NCI-H2196 treated with DMSO at 0.1 percent for 48 hours (cell line): ENCODE measurements around the gene UCN2.

Experiments used
- DNase-seq: peaks from one replicate; lab custom pipeline; 2025; ENCODE audit not compliant: unreplicated experiment; lab: John Stamatoyannopoulos, UW

The UCN2 gene

GRCh38 chr3:48591886-48592518, 28.4 kb upstream of the UCN2 start:
- no peak for DNase-seq

GRCh38 chr3:48591436-48591835, 27.9 kb upstream of the UCN2 start:
- DNase-seq = no peak

GRCh38 chr3:48588230-48588629, 24.6 kb upstream of the UCN2 start:
- DNase-seq = no peak

GRCh38 chr3:48587686-48588085, 24.1 kb upstream of the UCN2 start:
- no peak for DNase-seq

GRCh38 chr3:48585411-48585810, 21.8 kb upstream of the UCN2 start:
- no peak for DNase-seq

GRCh38 chr3:48584836-48585235, 21.3 kb upstream of the UCN2 start:
- no peak for DNase-seq

GRCh38 chr3:48581621-48582481, 18.3 kb upstream of the UCN2 start:
- DNase-seq = no peak

GRCh38 chr3:48576647-48577046, 13.1 kb upstream of the UCN2 start:
- no peak for DNase-seq

GRCh38 chr3:48575366-48575765, 11.8 kb upstream of the UCN2 start:
- no peak for DNase-seq

GRCh38 chr3:48573973-48574585, 10.5 kb upstream of the UCN2 start:
- DNase-seq = no peak

- no peak for DNase-seq
Observed at GRCh38 chr3:48572517-48572916, 8.9 kb upstream of the UCN2 start.

- DNase-seq = no peak
Observed at GRCh38 chr3:48571938-48572337, 8.4 kb upstream of the UCN2 start.

- no peak for DNase-seq
Observed at GRCh38 chr3:48569808-48570450, 6.3 kb upstream of the UCN2 start.

- no peak for DNase-seq
Observed at GRCh38 chr3:48569400-48569799, 5.8 kb upstream of the UCN2 start.

GRCh38 chr3:48568476-48568875, 4.9 kb upstream of the UCN2 start:
- no peak for DNase-seq

- no peak for DNase-seq
Observed at GRCh38 chr3:48567500-48567899, 3.9 kb upstream of the UCN2 start.

GRCh38 chr3:48567090-48567489, 3.5 kb upstream of the UCN2 start:
- DNase-seq = no peak

- DNase-seq = no peak
Observed at GRCh38 chr3:48566401-48566760, 2.8 kb upstream of the UCN2 start.

- no peak for DNase-seq
Observed at GRCh38 chr3:48565591-48566400, 2.2 kb upstream of the UCN2 start.

- DNase-seq = no peak
Observed at GRCh38 chr3:48565186-48565585, 1.6 kb upstream of the UCN2 start.

GRCh38 chr3:48564667-48565066, 1.1 kb upstream of the UCN2 start:
- no peak for DNase-seq
